GM12874 (cell line): Measurements from ENCODE around the gene DENND1A.

Source experiments
- CTCF ChIP-seq: IDR thresholded peaks from 2 replicates; pipeline ENCODE4 v1.5.1; 2011; ENCODE audit warnings: low read depth, mild to moderate bottlenecking, control low read depth, low read length, moderate library complexity; ENCODE audit not compliant: insufficient read depth

The DENND1A gene

GRCh38 chr9:123965801-123966686 is 36.1 kb upstream of the DENND1A start:
- no peak for TF ChIP-seq CTCF

- no peak for TF ChIP-seq CTCF
These were observed 34.8 kb upstream of the DENND1A start for GRCh38 chr9:123964761-123965160.

GRCh38 chr9:123960965-123961364 is 31.0 kb upstream of the DENND1A start:
- no peak for TF ChIP-seq CTCF

- peak; percentile 55 for TF ChIP-seq CTCF
These were observed 30.4 kb upstream of the DENND1A start for GRCh38 chr9:123960366-123960765.

- no peak for TF ChIP-seq CTCF
These were observed 29.9 kb upstream of the DENND1A start for GRCh38 chr9:123959787-123960186.

- TF ChIP-seq CTCF = no peak
These were observed 27.8 kb upstream of the DENND1A start for GRCh38 chr9:123957731-123958130.

GRCh38 chr9:123957168-123957721 is 27.3 kb upstream of the DENND1A start:
- no peak for TF ChIP-seq CTCF
